ENCODE results near the gene ZNF654. TPM values are rescaled to one million over a fixed set of nuclear protein-coding genes. Genes with fewer than 3 reads are reported as not detected.

Gene ZNF654
- total RNA-seq, 4 donors from 2014 or later: 11.8 to 17.9 (median 16.0) TPM

GRCh38 chr3:88192631-88193030, 133.6 kb downstream of the ZNF654 start:
- intact Hi-C loops (cut with DNase I): no loop called here
- Histone ChIP-seq H3K27ac (replicated peaks in 1 of 4) (no peak overlapping the region), H3K4me3 (no peak overlapping the region), H3K36me3 (no peaks in the 10 kb centered on the region), H3K9me3 (no peaks in the 10 kb centered on the region), H3K27me3 (no peaks in the 10 kb centered on the region), H3K4me1 (no peaks in the 10 kb centered on the region)
- WGBS: 60% methylated on average over 3 of the region's 3 CpGs
- DNase-seq (ENCODE audit: extremely low spot score): no peak
- TF ChIP-seq CTCF (IDR thresholded peaks at IDR 0.05) (no peak), POLR2A (IDR thresholded peaks at IDR 0.05; ENCODE audit: low read depth) (no peak), EP300 (IDR thresholded peaks at IDR 0.05) (no peak), POLR2AphosphoS5 (IDR thresholded peaks at IDR 0.05) (no peak)

Other genes with a start within 250 kb of the ZNF654 start
- 10 to 100 TPM; 52.0 to 77.2 (median 58.7) TPM for gene CGGBP1, start 250 bp upstream of the ZNF654 start, total RNA-seq
- 10 to 100 TPM; 13.9 to 18.9 (median 16.4) TPM for gene C3orf38, start 90.7 kb downstream of the ZNF654 start, total RNA-seq

Data from esophagus muscularis mucosa (tissue), 4 donors.